Measurements from ENCODE around the gene ACTN2.
"Not testable (repeated sequence)": the region's sequence is repeated elsewhere in the genome, so short reads cannot be mapped to it uniquely, and the experiment has no call there.

ACTN2 gene

GRCh38 chr1:236654511-236654910 lies 31.8 kb upstream of the ACTN2 start:
- TF ChIP-seq CTCF (IDR thresholded peaks at IDR 0.05): no peak
- Histone ChIP-seq H3K36me3 (no peaks in the 10 kb centered on the region), H3K9me3 (no peaks in the 10 kb centered on the region), H3K27ac (no peak overlapping the region), H3K4me1 (peaks cover 0 to 7% (median 0%) of the 10 kb centered on the region in 4 donors), H3K27me3 (peaks cover 0 to 13% of the 10 kb centered on the region in 2 donors), H3K4me3 (no peak overlapping the region)
- no peak for DNase-seq
- intact Hi-C loops (cut with DNase I; ENCODE audit: low total_unique reads): no loop called here

- peaks cover 0 to 13% of the 10 kb centered on the region in 2 donors for H3K27me3 ChIP-seq
- no peak for DNase-seq
These were observed 31.3 kb upstream of the ACTN2 start for GRCh38 chr1:236654957-236655356.

GRCh38 chr1:236657398-236657797 lies 28.9 kb upstream of the ACTN2 start:
- Histone ChIP-seq H3K27me3 (peaks cover 0 to 4% of the 10 kb centered on the region in 2 donors), H3K4me1 (peaks cover 0 to 7% (median 0%) of the 10 kb centered on the region in 4 donors), H3K9me3 (no peaks in the 10 kb centered on the region), H3K4me3 (no peak overlapping the region), H3K36me3 (no peaks in the 10 kb centered on the region), H3K27ac (no peak overlapping the region)
- TF ChIP-seq CTCF (IDR thresholded peaks at IDR 0.05): no peak
- DNase-seq: no peak
- intact Hi-C loops (cut with DNase I; ENCODE audit: low total_unique reads): no loop called here

More at GRCh38 chr1:236654957-236655356, 31.3 kb upstream of the ACTN2 start:
- no peaks in the 10 kb centered on the region for H3K36me3 ChIP-seq
- no peak overlapping the region for H3K27ac ChIP-seq
- intact Hi-C loops (cut with DNase I; ENCODE audit: low total_unique reads): no loop called here
- H3K4me1 ChIP-seq: peaks cover 0 to 7% (median 0%) of the 10 kb centered on the region in 4 donors
- H3K9me3 ChIP-seq: no peaks in the 10 kb centered on the region
- H3K4me3 ChIP-seq: no peak overlapping the region
- TF ChIP-seq CTCF (IDR thresholded peaks at IDR 0.05): no peak

DNA sequence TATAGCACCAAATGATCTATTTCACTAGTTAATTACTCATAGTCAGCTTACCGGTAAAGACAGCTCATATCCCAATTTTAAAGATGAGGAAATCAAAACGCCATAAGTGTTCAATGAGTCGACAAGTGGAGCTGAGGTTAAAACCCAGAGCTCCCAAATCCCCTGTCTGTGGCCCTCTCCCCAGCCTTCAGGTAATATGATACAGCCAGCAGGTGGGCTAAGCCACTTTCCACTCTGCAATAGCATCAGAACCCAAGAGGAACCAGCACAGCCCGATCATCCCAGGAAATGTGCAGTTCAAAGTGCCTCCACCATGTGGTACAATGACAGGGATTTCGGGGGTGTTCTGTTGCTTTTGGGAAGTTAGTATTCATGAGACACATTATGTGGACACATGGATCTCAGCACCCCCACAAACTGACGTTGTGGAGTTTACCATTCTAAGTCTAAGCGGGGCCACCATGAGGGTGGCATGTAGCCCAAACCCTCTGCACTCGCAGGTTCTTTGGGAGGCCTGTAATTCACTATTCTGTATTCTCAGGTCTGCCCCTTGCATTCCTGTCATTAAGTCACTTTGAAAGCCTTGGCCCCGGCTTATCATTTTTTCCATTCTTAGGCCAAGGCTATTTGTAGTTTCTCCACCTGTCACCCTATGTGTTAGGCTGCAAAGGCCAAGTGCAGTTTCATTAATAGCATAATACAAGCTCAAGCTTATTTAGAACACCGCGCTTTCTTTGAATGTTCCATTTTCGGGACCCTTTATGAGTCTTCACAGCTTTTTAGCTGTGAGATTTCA lies 26.3 kb upstream of the ACTN2 start:
- Histone ChIP-seq H3K4me1 (peaks cover 0 to 8% (median 0%) of the 10 kb centered on the region in 4 donors), H3K27me3 (no peaks in the 10 kb centered on the region), H3K4me3 (no peak overlapping the region), H3K36me3 (no peaks in the 10 kb centered on the region), H3K9me3 (no peaks in the 10 kb centered on the region), H3K27ac (no peak overlapping the region)
- intact Hi-C loops (cut with DNase I; ENCODE audit: low total_unique reads): no loop called here
- TF ChIP-seq CTCF (IDR thresholded peaks at IDR 0.05): no peak
- no peak for DNase-seq

- no peak for DNase-seq
- Histone ChIP-seq H3K27ac (peak overlapping the region in 1 of 2 donors; percentile 32), H3K4me3 (no peak overlapping the region), H3K4me1 (peaks cover 0 to 8% (median 0%) of the 10 kb centered on the region in 4 donors), H3K9me3 (no peaks in the 10 kb centered on the region), H3K27me3 (no peaks in the 10 kb centered on the region), H3K36me3 (no peaks in the 10 kb centered on the region)
- TF ChIP-seq CTCF (IDR thresholded peaks at IDR 0.05): no peak
- intact Hi-C loops (cut with DNase I; ENCODE audit: low total_unique reads): no loop called here
These were observed 22.4 kb upstream of the ACTN2 start for GRCh38 chr1:236663934-236664333.

- intact Hi-C loops (cut with DNase I; ENCODE audit: low total_unique reads); H3K27me3 ChIP-seq; H3K4me3 ChIP-seq; H3K9me3 ChIP-seq; H3K27ac ChIP-seq; H3K36me3 ChIP-seq; DNase-seq: not testable (repeated sequence)
- peaks cover 0 to 34% (median 6%) of the 10 kb centered on the region in 4 donors for H3K4me1 ChIP-seq
These were observed 17.4 kb upstream of the ACTN2 start for GRCh38 chr1:236668909-236669308.

Data from tibial artery (tissue), 4 donors.